Measurements from ENCODE around the gene MICAL3. TPM values are rescaled to one million over a fixed set of nuclear protein-coding genes. Genes with fewer than 3 reads are reported as not detected.
"Not testable (repeated sequence)": the region's sequence is repeated elsewhere in the genome, so short reads cannot be mapped to it uniquely, and the experiment has no call there.

MICAL3 gene
- total and polyA plus RNA-seq, 2 of the 8 experiments (the other 6 are each of a cell fraction or from before 2014, with no cell fraction given) = 8.3 to 41.8 TPM

DNA sequence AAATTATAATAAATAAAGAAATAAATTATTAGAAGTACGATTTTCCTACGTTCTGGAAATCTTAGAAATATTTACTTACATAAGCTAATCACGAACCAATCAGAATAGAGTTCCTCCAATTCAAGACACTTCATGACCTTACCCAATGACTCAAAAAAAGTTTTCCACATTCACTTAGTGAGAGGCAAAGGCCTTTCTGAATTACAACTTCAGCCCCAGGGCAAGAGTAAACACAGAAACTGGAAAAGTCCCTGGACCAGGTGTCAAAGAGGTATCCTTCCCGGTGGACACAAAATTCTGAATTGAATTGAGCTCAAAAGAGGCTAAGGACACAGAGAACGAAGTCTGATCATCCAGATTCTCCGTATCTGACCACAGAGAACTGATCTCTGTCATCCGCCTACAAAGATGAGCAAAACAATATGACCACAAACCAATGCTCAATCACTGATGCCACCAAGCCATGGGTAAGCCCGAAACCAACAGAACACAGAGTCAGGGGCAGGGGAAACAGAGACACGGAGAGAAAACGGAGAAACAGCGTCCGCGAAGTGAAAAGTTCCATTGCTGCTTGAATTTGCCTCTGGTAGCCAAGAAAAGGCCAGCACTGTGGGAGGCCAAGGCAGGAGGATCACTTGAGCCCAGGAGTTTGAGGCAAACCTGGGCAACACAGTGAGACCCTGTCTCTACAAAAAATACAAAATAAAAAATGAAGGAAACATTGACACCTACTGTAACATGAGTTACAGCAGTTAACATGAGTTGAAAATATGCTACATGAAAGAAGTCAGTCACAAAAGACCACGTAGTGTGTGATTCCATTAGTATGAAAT is 256.9 kb downstream of the MICAL3 start (continued):
- TF ChIP-seq, protein P1, sequence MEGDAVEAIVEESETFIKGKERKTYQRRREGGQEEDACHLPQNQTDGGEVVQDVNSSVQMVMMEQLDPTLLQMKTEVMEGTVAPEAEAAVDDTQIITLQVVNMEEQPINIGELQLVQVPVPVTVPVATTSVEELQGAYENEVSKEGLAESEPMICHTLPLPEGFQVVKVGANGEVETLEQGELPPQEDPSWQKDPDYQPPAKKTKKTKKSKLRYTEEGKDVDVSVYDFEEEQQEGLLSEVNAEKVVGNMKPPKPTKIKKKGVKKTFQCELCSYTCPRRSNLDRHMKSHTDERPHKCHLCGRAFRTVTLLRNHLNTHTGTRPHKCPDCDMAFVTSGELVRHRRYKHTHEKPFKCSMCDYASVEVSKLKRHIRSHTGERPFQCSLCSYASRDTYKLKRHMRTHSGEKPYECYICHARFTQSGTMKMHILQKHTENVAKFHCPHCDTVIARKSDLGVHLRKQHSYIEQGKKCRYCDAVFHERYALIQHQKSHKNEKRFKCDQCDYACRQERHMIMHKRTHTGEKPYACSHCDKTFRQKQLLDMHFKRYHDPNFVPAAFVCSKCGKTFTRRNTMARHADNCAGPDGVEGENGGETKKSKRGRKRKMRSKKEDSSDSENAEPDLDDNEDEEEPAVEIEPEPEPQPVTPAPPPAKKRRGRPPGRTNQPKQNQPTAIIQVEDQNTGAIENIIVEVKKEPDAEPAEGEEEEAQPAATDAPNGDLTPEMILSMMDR (IDR thresholded peaks at IDR 0.05; ENCODE audit: control extremely low read depth in 1 of 3, insufficient read depth in 1 of 3, low read depth in 1 of 3, low read length in 3 of 3) = no peak

DNA sequence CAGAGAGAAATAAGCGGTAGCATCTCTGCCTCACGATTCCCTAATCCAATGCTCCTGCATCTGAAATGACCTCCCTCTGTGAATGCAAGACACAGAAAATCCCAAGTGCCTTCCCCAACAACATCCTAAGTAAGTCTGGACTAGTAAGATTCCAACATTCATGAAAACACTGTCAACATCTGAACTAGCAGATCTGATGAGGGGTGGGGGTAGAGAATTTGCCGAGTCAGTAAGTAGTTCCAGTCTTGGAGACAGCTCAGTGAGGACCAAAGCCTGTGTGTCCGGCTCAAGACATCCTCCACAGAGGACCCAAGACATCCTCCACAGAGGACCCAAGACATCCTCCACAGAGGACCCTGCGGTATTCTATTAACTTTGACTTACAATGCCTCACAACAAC is 259.5 kb downstream of the MICAL3 start:
- not testable (repeated sequence) for H2AK5ac ChIP-seq (ENCODE audit: low read depth, low read length); DNase-seq (ENCODE audit: low read depth in 1 of 2, low spot score in 2 of 2); H3K27ac ChIP-seq (ENCODE audit: low read depth, low read length); H3K56ac ChIP-seq (replicated peaks; ENCODE audit: insufficient read length, low read depth, low read length); H2BK15ac ChIP-seq (ENCODE audit: low read length); H3K4me3 ChIP-seq (ENCODE audit: extremely low read depth in 1 of 4, insufficient read depth in 2 of 4, low read depth in 3 of 4, low read length in 4 of 4); H3K23ac ChIP-seq (ENCODE audit: insufficient read length); H3K27me3 ChIP-seq (replicated peaks in 1 of 4; ENCODE audit: control insufficient read depth in 3 of 4, extremely low read depth in 1 of 4, insufficient read depth in 3 of 4, low read length in 3 of 4); H3K9ac ChIP-seq (replicated peaks in 1 of 4; ENCODE audit: extremely low read depth in 1 of 4, low read depth in 3 of 4, low read length in 3 of 4); H2BK12ac ChIP-seq (ENCODE audit: low read depth, low read length); H3K18ac ChIP-seq (ENCODE audit: extremely low read depth, low read length); H3K36me3 ChIP-seq (ENCODE audit: control insufficient read depth in 2 of 4, insufficient read depth in 4 of 4, low read length in 3 of 4); H3K14ac ChIP-seq (ENCODE audit: insufficient read length); H2AFZ ChIP-seq (ENCODE audit: low read length); H4K8ac ChIP-seq (ENCODE audit: extremely low read depth, insufficient read depth, low read length); FAIRE-seq; H3K23me2 ChIP-seq (ENCODE audit: low read depth, low read length); H2BK120ac ChIP-seq (replicated peaks; ENCODE audit: low read depth, low read length); H4K20me1 ChIP-seq (replicated peaks in 1 of 2; ENCODE audit: control insufficient read depth in 1 of 2, insufficient read depth in 2 of 2, low read length in 2 of 2); H3K9me3 ChIP-seq (ENCODE audit: insufficient read depth in 2 of 2, low read depth in 1 of 2, low read length in 1 of 2); H3K79me1 ChIP-seq (ENCODE audit: low read depth, low read length); H4K5ac ChIP-seq (ENCODE audit: insufficient read length, low read depth, low read length); H2BK5ac ChIP-seq (ENCODE audit: low read depth, low read length); H3K4ac ChIP-seq (replicated peaks; ENCODE audit: insufficient read length, low read depth, low read length); H3K4me1 ChIP-seq (replicated peaks in 1 of 4; ENCODE audit: control insufficient read depth in 3 of 4, insufficient read depth in 4 of 4, low read length in 3 of 4); H2BK20ac ChIP-seq (ENCODE audit: low read length); H3K4me2 ChIP-seq (ENCODE audit: insufficient read depth in 1 of 2, low read depth in 2 of 2, low read length in 2 of 2); H4K91ac ChIP-seq (replicated peaks; ENCODE audit: insufficient read length, low read length)
- POLR2A ChIA-PET (ENCODE audit: partially characterized antibody) = interaction anchor here (1.4 kb wide), 1 partner anchor 22 kb away, joined by 5 read pairs; no protein-coding TSS in a partner anchor
- 85% methylated on average over 5 of the region's 5 CpGs; no CpG with 5 or more reads in 1 of the 2 experiments for whole genome bisulfite sequencing, 2 experiments (ENCODE audit: extremely low coverage in 1 of 2, insufficient coverage in 1 of 2, insufficient read length in 1 of 2, insufficient replicate concordance in 2 of 2, low coverage in 1 of 2, low lambda C conversion rate in 2 of 2, missing lambda C conversion rate in 1 of 2)
- CTCF ChIA-PET (ENCODE audit: partially characterized antibody) = interaction anchor here (0.8 to 2.2 kb wide), 9 partner anchors 10 to 26 kb away, joined by 3 to 10 read pairs (median 4); no protein-coding TSS in a partner anchor
- peaks cover 0 to 38% of the 10 kb centered on the region in 2 experiments; a peak in 2 of 4 replicates for H3K79me2 ChIP-seq (ENCODE audit: control insufficient read depth in 1 of 2, insufficient read depth in 2 of 2, low read length in 2 of 2)
